RCC 7860 (cell line): ENCODE results near the gene PATJ.
"Not testable (repeated sequence)": the region's sequence is repeated elsewhere in the genome, so short reads cannot be mapped to it uniquely, and the experiment has no call there.

Source experiments
- DNase-seq: peaks from one replicate; pipeline ENCODE4 v3.0.0-alpha.2; 2015; ENCODE audit warnings: low spot score
- FAIRE-seq: peaks from 2 replicates; lab custom pipeline; 2012; peaks lifted over from hg19 to GRCh38; lab: Jason Lieb, UNC

The PATJ gene

DNA sequence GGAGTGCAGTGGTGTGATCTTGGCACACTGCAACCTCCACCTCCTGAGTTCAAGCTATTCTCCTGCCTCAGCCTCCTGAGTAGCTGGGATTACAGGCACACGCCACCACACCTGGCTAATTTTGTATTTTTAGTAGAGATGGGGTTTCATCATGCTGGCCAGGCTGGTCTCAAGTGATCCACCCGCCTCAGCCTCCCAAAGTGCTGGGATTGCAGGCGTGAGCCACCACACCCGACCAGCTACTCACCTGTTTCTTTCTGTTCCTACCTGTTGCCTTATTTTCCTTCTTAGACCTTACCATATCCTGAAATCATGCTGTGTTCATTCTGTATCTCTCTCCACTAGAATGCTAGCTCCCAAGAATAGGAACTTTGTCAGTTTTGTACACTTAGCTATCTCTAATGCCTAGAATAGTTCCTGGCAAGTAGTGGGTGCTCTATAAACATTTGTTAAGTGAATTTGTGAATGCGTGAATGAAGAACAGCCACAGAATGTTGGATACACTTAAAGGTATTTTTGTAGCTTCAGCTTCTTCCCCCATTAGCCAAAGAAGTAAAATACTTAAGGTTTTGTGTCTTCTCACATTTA is 137.7 kb downstream of the PATJ start:
- not testable (repeated sequence) for DNase-seq, FAIRE-seq

DNA sequence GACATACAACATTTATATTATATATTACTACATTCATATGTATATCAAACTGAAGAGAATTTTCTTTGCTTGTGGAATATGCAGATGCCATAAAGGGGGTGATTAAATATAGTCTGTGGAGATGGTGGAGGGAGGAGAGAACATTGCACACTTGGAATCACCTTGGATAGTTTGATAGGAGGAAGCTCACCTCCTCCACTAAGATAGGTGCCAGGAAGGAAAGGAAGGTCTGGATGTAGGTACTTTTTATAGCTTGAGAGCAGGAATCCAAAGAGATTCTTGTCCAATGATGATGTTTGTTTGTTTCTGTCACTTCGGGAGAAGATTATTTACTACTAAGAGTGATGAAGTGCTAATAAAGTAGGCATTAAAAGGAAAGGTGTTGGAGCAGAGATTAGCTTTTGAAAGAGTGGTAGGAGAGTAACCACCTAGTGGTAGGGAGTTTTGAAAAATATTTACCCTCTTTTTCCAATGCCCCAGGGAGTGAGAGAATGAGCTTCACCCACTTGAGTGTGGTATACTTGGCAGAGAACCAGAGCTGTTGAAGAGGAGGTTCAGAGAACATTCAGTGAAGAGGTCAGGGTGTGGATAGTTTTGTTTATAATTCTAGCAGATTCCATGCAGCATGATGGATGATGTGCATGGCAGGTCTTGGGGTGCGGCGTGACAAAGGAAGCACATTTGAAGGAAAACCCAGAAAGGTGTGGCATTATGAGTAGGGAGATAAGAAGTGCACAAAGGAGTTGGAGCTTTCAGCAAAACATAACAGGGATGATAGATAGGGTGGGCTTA is 145.0 kb downstream of the PATJ start:
- FAIRE-seq (no peak), DNase-seq (no peak)

DNA sequence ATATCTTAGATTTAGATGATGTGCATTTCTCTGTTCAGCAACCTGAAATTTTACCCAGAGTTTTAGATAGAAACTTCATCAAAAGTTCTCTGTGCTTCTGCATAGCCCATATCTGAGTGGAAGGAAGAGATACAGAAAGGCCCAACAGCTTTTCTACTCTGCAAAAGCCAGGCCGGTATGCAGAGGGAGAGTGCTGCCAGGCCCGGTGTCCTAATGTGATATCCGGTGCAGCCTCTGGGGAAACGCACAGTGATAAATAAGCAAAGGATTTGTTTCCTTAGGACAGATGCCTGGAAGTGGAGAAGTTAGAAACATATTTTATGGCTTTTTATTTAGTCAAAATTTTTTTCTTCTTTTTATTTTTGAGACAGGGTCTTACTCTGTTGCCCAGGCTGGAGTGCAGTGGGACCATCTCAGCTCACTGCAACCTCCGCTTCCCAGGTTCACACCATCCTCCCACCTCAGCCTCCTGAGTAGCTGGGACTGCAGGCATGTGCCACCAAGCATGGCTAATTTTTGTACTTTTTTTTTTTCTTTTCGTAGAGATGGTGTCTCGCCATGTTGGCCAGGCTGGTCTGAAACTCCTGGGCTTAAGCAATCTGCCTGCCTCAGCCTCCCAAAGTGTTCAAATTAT is 145.8 kb downstream of the PATJ start:
- FAIRE-seq (no peak), DNase-seq (no peak)

DNA sequence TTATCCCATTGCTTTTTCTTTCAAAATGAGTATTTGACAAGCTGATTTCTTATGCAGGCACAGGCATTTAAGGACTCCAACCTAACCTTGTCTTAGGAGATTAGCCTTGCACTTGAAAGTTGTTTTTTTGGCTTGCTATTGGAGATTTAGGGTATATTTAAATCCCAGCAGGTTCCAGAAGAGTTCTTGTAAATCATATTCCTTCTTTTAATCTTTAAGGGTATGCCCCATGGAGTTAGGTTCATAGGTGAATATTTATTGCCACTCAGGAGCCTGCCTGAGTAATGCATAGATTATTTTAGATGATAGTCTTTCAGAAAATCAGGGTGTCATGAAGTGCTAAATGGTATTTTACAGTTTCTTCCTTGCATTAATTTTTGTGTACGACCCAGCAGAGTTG is 146.5 kb downstream of the PATJ start:
- DNase-seq (no peak), FAIRE-seq (no peak)

GRCh38 chr1:61890435-61890834 is 148.2 kb downstream of the PATJ start:
- not testable (repeated sequence) for FAIRE-seq, DNase-seq

- FAIRE-seq (no peak), DNase-seq (no peak)
Observed at GRCh38 chr1:61892977-61893376, 150.7 kb downstream of the PATJ start.

GRCh38 chr1:61894296-61894695 is 152.0 kb downstream of the PATJ start:
- FAIRE-seq: not testable (repeated sequence)

DNA sequence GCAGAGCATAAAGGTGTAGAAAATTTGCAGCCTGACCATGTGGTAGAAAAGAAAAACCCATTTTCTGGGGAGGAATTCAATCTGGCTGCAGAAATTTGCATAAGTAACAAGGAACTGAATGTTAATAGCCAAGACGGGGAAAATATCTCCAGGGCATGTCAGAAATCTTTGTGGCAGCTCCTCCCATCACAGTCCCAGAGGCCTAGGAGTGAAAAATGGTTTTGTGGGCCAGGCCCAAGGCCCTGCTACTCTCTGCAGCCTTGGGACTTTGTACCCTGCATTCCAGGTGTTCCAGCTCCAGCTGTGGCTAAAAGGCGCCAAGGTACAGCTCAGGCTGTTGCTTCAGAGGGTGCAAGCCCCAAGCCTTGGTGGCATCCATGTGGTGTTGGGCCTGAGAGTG is 152.9 kb downstream of the PATJ start:
- FAIRE-seq: no peak
- DNase-seq: no peak

More at GRCh38 chr1:61894296-61894695, 152.0 kb downstream of the PATJ start:
- not testable (repeated sequence) for DNase-seq

DNA sequence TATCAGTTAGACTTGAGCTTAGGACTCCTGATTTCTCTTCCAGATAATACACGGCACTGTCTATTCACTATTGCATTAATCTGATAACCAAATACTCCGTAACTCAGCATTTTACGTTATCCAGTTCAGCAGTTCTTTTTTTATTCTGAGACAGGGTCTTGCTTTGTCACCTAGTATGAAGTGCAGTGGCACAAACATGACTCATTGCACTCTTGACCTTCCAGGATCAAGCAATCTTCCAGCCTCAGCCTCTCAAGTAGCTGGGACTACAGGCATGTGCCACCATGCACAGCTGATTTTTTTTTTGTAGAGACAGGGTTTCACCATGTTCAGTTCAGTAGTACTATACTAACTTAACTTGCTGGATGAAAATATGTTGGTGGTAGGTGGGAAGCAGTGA is 156.4 kb downstream of the PATJ start:
- FAIRE-seq (no peak), DNase-seq (no peak)

DNA sequence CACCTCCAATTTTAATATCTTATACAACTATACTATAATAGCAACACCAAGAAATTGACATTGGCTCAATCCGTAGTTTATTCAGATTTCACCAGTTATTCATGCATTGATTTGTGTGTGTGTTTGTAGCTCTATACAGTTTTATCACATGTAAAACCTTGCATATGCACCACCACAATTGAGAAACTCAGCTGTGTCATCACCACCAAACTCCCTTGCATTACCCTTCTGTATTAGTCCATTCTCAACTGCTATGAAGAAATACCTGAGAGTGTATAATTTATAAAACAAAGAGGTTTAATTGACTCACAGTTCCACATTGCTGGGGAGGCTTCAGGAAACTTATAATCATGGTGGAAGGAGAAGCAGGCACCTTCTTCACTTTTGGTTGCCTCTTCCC is 162.1 kb downstream of the PATJ start:
- FAIRE-seq: no peak
- no peak for DNase-seq

- FAIRE-seq: no peak
Observed at GRCh38 chr1:61907102-61907501, 164.8 kb downstream of the PATJ start.

DNA sequence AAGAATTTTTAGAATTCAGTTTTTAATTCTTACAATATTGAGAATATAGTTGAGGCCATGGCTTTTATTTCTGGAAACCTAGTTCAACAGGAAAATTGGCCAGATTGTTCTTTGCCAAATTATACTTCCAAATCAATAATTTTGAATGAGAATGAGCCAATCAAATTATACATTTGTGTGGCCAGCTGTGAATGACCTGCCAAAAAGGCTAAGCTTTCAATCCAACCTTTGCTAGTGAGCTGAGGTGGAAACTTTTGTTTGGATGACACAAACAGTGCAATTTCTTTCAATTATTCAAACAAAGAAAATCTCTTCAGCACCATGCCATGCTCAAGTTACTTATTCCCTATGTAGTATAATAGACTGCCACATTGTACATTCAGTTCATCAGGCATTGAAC is 167.8 kb downstream of the PATJ start:
- FAIRE-seq (no peak), DNase-seq (no peak)

More at GRCh38 chr1:61907102-61907501, 164.8 kb downstream of the PATJ start:
- DNase-seq: no peak

- DNase-seq (no peak), FAIRE-seq (no peak)
Observed at GRCh38 chr1:61914823-61915482, 172.7 kb downstream of the PATJ start.

GRCh38 chr1:61921435-61921834 is 179.2 kb downstream of the PATJ start:
- DNase-seq: no peak
- FAIRE-seq: no peak

GRCh38 chr1:61922950-61923480 is 180.7 kb downstream of the PATJ start:
- no peak for FAIRE-seq
- DNase-seq: no peak

DNA sequence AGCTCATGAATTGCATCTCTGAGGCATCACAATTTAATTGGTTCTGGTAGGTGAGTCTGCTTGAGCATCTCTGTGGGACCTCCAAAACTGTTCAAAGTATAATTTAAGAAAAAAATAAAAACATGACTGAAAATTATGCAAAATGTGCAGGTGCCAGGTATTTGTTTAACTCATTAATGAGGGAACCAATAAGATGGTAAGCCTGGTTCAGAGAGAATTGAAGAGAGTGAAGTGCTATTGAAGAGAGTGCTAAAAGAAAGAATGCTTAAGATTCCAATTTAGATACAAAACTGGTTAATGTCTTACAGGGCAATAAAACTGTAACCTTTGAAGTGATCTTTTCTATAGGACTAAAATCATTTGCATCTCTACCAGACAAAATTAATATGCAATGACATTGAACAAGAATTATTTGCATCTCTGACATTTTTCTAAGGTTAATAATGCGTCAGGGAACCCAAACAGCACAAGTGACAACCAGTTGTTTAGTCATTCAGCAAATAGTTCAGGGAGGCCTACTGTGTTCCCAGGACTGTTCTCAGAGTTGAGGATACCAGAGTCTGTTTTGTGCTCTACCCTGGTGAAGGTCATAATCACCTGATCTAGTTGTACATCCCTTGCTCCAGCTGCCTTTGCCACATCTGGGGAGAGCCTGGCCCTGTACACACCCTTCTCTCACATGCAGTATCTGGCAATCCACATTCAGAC is 183.5 kb downstream of the PATJ start:
- DNase-seq (no peak), FAIRE-seq (no peak)

DNA sequence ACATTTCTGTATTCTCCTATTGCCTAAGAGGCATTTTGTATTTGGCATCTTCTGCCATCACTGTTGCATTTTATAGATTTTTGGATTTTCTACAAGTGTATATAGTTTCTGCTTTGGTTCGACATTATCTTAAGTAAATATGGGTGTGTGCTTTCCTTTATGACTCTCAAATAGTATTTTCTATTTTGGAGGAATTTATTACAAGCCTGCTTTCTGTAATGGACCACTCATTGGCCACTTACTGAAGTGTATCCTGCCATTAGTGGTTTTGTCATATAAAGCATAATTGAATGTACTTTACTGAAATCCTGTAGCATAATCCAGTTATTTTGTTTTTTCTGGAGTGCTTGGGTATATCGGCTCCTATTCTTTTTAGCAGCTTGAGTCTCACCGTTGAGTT is 184.3 kb downstream of the PATJ start:
- DNase-seq (no peak), FAIRE-seq (no peak)

- no peak for DNase-seq
- no peak for FAIRE-seq
Observed at GRCh38 chr1:61930116-61930645, 187.9 kb downstream of the PATJ start.

- DNase-seq: no peak
- FAIRE-seq: no peak
Observed at GRCh38 chr1:61931587-61932279, 189.5 kb downstream of the PATJ start.

DNA sequence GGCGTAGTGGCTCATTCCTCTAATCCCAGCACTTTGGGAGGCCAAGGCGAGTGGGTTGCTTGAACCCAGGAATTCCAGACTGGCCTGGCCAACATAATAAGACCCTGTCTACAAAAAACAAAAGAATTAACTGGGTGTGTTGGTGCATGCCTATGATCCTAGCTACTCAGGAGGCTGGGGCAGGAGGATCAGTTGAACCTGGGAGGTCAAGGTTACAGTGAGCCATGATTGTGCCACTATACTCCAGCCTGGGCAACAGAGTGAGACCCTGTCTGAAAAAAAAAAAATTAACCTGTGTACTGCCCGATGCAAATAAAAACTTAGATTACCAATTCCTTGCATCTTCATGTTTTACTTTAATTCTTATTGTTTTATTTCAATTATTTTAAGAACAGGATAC is 193.2 kb downstream of the PATJ start:
- DNase-seq: no peak
- FAIRE-seq: no peak
